Measurements from ENCODE around the gene PDGFD.

Gene PDGFD

GRCh38 chr11:104126464-104126863 lies 37.5 kb downstream of the PDGFD start:
- no peak for TF ChIP-seq CTCF (IDR thresholded peaks at IDR 0.05; ENCODE audit: poor library complexity, severe bottlenecking)

DNA sequence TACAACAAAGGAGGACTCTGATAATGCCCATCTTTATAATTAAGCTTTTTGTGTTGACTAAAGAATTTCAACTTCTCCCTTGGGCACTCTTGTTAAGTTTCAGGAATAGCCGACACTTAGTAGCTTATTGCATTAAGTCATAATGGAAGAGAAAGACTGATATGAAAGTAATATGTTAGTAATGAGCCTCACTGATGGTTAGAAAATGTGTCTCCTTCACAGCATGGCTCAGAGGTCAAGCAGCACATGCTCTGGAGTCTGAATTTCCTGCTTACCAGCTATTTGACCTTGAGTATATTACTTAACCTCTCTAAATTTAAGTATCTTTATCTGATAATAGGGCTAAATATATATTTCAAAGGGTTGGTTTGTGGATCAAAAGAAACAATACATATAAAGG lies 39.0 kb downstream of the PDGFD start:
- Histone ChIP-seq H3K4me3 (ENCODE audit: severe bottlenecking) (no peak overlapping the region), H3K27ac (ENCODE audit: poor library complexity, severe bottlenecking) (no peak overlapping the region), H3K9me3 (ENCODE audit: severe bottlenecking) (no peaks in the 10 kb centered on the region), H3K27me3 (ENCODE audit: insufficient read depth, poor library complexity, severe bottlenecking) (no peaks in the 10 kb centered on the region), H3K4me1 (ENCODE audit: insufficient read depth, poor library complexity, severe bottlenecking) (no peaks in the 10 kb centered on the region), H3K36me3 (ENCODE audit: low read depth) (no peaks in the 10 kb centered on the region)
- ATAC-seq (ENCODE audit: low read depth), result no peak
- no peak for DNase-seq (ENCODE audit: low spot score)
- TF ChIP-seq CTCF (IDR thresholded peaks at IDR 0.05; ENCODE audit: poor library complexity, severe bottlenecking), result no peak

More at GRCh38 chr11:104126464-104126863, 37.5 kb downstream of the PDGFD start:
- DNase-seq (ENCODE audit: low spot score), result no peak
- H3K27ac ChIP-seq (ENCODE audit: poor library complexity, severe bottlenecking), result no peak overlapping the region
- no peak overlapping the region for H3K4me3 ChIP-seq (ENCODE audit: severe bottlenecking)
- no peaks in the 10 kb centered on the region for H3K27me3 ChIP-seq (ENCODE audit: insufficient read depth, poor library complexity, severe bottlenecking)
- no peak for ATAC-seq (ENCODE audit: low read depth)
- no peaks in the 10 kb centered on the region for H3K4me1 ChIP-seq (ENCODE audit: insufficient read depth, poor library complexity, severe bottlenecking)
- no peaks in the 10 kb centered on the region for H3K36me3 ChIP-seq (ENCODE audit: low read depth)
- no peaks in the 10 kb centered on the region for H3K9me3 ChIP-seq (ENCODE audit: severe bottlenecking)

DNA sequence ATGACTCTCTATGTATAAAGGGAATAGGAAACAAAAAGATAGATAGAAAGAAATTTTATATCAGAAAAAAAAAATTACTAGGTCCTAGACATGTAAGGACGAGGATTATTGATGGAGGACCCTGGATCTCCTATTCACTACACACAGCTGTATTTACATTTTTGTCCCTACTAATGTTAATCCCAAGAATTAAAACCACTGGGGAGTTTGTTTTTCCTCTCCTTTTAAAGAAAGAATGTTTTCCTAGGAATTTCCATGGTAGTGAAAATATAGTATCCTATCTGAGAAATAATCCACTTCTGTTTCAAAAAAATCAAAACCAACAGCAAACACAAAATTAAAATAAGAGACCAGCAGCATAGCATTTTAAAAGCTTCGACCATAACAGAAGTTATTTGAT lies 41.1 kb downstream of the PDGFD start:
- Histone ChIP-seq H3K4me1 (ENCODE audit: insufficient read depth, poor library complexity, severe bottlenecking) (no peaks in the 10 kb centered on the region), H3K4me3 (ENCODE audit: severe bottlenecking) (no peak overlapping the region), H3K27ac (ENCODE audit: poor library complexity, severe bottlenecking) (no peak overlapping the region), H3K27me3 (ENCODE audit: insufficient read depth, poor library complexity, severe bottlenecking) (no peaks in the 10 kb centered on the region), H3K36me3 (ENCODE audit: low read depth) (no peaks in the 10 kb centered on the region), H3K9me3 (ENCODE audit: severe bottlenecking) (no peaks in the 10 kb centered on the region)
- ATAC-seq (ENCODE audit: low read depth) (no peak), DNase-seq (ENCODE audit: low spot score) (no peak)
- no peak for TF ChIP-seq CTCF (IDR thresholded peaks at IDR 0.05; ENCODE audit: poor library complexity, severe bottlenecking)

DNA sequence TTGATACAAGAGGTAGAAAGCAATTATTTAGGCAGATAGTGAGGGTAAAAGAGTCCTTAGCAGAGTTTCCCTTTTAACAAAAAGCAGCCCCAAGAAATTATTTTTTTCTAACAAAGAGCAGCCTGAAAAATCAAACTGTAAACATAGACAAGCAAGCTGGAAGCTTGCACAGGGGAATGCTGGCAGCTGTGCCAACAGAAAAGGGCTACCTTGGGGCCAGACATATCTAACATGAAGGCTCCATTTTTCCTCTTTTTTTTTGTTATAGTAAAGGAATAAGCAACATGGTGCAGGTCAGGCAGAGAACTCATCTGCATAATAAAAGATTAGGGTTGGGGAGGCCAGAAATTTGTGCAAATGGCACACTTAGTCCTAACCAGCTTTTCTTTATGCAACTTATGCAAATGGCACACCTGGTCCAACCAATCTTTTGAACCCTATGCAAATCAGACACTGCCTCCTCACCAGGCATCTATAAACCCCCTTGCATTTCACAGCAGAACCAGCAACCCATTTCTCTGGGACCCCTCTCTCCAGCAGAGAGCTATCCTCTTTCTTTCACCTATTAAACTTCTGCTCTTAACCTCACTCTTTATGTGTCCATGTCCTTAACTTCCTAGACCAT lies 41.8 kb downstream of the PDGFD start:
- H3K36me3 ChIP-seq (ENCODE audit: low read depth), result no peaks in the 10 kb centered on the region
- no peak for TF ChIP-seq CTCF (IDR thresholded peaks at IDR 0.05; ENCODE audit: poor library complexity, severe bottlenecking)
- ATAC-seq (ENCODE audit: low read depth), result no peak
- no peaks in the 10 kb centered on the region for H3K4me1 ChIP-seq (ENCODE audit: insufficient read depth, poor library complexity, severe bottlenecking)
- no peaks in the 10 kb centered on the region for H3K27me3 ChIP-seq (ENCODE audit: insufficient read depth, poor library complexity, severe bottlenecking)
- DNase-seq (ENCODE audit: low spot score), result no peak
- no peak overlapping the region for H3K4me3 ChIP-seq (ENCODE audit: severe bottlenecking)
- no peaks in the 10 kb centered on the region for H3K9me3 ChIP-seq (ENCODE audit: severe bottlenecking)
- no peak overlapping the region for H3K27ac ChIP-seq (ENCODE audit: poor library complexity, severe bottlenecking)

DNA sequence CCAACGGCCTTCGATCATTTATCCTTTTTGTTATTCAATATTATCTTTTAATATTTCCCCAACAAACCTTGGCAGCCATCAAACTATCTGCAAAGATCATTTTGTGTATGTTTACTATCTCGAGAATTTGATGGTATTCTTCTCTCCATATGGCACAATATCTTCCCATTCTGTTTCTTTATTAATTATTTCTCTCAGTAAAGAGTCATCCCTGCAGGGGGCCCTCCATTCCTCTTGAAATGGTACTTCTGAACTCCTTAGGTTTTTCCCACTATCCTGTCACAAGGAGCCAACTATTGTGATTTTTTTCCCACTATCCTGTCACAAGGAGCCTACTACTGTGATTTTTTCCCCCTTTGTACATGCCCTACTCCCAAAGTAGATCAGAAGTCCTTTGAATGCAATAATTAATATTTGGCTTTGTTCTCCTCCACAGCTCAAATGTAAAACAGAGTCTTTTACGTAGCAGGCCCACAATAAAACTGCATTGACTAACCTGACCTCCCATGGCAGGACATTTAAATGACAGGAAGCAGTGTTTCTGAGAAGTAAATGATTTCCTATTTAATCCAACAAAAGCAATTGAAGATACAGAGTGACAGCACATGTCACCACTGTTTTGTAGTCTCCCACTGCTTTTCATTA lies 43.3 kb downstream of the PDGFD start:
- Histone ChIP-seq H3K27ac (ENCODE audit: poor library complexity, severe bottlenecking) (no peak overlapping the region), H3K9me3 (ENCODE audit: severe bottlenecking) (no peaks in the 10 kb centered on the region)
- ATAC-seq (ENCODE audit: low read depth), result no peak

More for the DNA sequence above, 43.3 kb downstream of the PDGFD start:
- peak; percentile 31 for TF ChIP-seq CTCF (IDR thresholded peaks at IDR 0.05; ENCODE audit: poor library complexity, severe bottlenecking)
- H3K27me3 ChIP-seq (ENCODE audit: insufficient read depth, poor library complexity, severe bottlenecking), result no peaks in the 10 kb centered on the region
- DNase-seq (ENCODE audit: low spot score), result no peak
- no peak overlapping the region for H3K4me3 ChIP-seq (ENCODE audit: severe bottlenecking)
- H3K4me1 ChIP-seq (ENCODE audit: insufficient read depth, poor library complexity, severe bottlenecking), result no peaks in the 10 kb centered on the region
- H3K36me3 ChIP-seq (ENCODE audit: low read depth), result no peaks in the 10 kb centered on the region
